ENCODE data around the gene EDAR.

DNA sequence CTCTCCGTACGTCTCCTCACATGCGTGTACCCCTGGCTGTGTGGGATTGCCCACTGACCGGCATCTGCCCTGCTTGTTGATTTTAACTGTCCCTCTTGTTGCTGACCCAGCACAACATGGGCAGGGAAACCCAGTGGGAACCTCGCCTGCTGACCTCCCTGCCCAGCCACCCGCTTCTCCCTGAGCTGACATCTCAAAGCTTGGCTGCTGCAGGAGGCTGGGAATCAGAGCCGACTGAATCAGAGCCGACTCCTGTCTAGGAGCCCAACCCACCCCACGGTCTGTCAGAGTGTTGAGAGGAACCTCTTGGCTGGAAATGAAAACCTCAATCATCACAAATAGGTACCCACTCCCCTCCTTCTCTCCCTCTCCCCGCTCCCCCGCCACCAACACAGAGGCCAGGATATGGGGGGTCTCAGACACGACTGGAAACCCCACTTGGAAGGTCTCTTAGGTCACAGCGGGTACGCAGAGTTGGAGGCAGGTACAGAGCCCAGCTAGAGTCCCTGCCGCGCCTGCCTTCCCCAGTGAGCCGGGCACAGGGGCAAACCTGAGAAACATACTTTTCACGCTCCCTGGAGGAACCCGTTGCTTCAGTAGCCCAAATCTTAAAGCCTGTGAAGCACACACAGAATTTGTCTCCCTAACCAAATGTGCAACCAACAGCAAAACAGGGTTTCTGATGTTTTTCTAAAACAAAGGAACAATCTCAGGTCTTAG, 784 bp downstream of the EDAR start:
- TF ChIP-seq, protein P1, sequence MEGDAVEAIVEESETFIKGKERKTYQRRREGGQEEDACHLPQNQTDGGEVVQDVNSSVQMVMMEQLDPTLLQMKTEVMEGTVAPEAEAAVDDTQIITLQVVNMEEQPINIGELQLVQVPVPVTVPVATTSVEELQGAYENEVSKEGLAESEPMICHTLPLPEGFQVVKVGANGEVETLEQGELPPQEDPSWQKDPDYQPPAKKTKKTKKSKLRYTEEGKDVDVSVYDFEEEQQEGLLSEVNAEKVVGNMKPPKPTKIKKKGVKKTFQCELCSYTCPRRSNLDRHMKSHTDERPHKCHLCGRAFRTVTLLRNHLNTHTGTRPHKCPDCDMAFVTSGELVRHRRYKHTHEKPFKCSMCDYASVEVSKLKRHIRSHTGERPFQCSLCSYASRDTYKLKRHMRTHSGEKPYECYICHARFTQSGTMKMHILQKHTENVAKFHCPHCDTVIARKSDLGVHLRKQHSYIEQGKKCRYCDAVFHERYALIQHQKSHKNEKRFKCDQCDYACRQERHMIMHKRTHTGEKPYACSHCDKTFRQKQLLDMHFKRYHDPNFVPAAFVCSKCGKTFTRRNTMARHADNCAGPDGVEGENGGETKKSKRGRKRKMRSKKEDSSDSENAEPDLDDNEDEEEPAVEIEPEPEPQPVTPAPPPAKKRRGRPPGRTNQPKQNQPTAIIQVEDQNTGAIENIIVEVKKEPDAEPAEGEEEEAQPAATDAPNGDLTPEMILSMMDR (IDR thresholded peaks at IDR 0.05 in 4 of 5, conservative IDR thresholded peaks at IDR 0.05 in 1 of 5) = no peak
- TF ChIP-seq POLR2A (IDR thresholded peaks at IDR 0.05) = no peak

All from gastrocnemius medialis (tissue), 4 donors.